Measurements from ENCODE around the gene SLC6A3.

DNA sequence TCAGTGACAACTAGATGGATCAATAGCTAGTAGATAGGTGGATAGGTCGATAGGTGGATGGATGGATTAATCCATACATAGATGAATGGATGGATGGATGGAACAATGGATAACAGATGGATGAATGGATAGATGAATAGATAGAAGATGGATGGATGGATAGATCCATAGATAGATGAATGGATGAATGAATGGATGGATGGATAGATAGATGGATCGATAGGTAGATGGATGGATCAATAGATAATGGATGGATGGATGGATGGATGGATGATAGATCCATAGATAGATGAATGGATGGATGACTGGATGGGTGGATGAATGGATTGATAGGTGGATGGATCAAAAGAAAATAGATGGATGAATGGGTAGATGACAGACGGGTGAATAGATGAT is 5.1 kb downstream of the SLC6A3 start:
- TF ChIP-seq POLR2AphosphoS5 (IDR thresholded peaks at IDR 0.05; ENCODE audit: low read depth) (no peak), SPI1 (IDR thresholded peaks at IDR 0.05; ENCODE audit: borderline replicate concordance, low read depth) (no peak)
- TF ChIP-seq, protein P1, sequence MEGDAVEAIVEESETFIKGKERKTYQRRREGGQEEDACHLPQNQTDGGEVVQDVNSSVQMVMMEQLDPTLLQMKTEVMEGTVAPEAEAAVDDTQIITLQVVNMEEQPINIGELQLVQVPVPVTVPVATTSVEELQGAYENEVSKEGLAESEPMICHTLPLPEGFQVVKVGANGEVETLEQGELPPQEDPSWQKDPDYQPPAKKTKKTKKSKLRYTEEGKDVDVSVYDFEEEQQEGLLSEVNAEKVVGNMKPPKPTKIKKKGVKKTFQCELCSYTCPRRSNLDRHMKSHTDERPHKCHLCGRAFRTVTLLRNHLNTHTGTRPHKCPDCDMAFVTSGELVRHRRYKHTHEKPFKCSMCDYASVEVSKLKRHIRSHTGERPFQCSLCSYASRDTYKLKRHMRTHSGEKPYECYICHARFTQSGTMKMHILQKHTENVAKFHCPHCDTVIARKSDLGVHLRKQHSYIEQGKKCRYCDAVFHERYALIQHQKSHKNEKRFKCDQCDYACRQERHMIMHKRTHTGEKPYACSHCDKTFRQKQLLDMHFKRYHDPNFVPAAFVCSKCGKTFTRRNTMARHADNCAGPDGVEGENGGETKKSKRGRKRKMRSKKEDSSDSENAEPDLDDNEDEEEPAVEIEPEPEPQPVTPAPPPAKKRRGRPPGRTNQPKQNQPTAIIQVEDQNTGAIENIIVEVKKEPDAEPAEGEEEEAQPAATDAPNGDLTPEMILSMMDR (IDR thresholded peaks at IDR 0.05; ENCODE audit: insufficient read depth, low read length), result no peak
